NCI-H2107 (cell line): ENCODE data around the gene UST.
A peak's percentile ranks its signal among the peaks of the same experiment; 100 is the strongest.
"Not testable (repeated sequence)": the region's sequence is repeated elsewhere in the genome, so short reads cannot be mapped to it uniquely, and the experiment has no call there.

Source experiments
- DNase-seq: peaks from one replicate; lab custom pipeline; 2025; lab: John Stamatoyannopoulos, UW

UST gene

DNA sequence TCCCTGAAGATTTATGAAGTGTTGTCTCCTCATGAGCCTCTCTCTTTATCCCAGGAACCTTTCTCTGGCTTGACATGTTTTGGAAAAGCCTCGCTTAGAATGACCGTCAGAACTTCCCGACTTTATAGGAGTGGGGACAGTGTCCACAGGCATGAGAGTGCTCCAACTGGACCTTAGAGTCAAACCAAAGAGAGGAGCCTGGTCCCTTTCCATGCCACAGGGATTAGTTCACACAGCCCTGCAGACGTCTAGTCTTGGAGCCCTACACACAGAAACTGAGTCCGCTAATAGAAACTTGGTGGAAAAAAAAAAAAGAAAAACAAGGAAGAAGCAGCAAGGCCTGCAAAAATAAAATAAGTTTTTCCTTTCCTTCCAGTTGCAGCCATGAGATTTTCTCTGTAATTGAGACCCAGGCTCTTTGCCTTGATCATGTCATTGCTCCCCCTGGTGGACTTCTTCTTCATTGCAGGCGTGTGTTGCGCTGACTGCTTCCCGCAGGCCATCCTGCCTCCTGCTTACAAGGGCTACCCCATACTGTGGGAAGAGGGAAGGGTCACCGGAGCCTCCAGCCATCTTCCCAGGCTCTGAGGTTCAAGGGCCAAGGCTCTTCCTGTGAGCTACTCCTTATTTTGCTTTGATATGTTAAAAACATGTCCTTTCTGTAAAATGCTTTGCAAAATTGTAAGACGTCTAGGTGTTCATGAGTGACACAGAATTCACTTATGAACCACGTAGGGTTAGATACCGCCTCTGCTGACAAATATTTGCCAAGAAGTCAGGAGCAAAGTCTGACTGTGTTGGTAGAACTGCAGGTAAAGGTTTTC lies 201.0 kb downstream of the UST start:
- peak; percentile 51 for DNase-seq

GRCh38 chr6:148951662-148952061 lies 204.8 kb downstream of the UST start:
- no peak for DNase-seq

DNA sequence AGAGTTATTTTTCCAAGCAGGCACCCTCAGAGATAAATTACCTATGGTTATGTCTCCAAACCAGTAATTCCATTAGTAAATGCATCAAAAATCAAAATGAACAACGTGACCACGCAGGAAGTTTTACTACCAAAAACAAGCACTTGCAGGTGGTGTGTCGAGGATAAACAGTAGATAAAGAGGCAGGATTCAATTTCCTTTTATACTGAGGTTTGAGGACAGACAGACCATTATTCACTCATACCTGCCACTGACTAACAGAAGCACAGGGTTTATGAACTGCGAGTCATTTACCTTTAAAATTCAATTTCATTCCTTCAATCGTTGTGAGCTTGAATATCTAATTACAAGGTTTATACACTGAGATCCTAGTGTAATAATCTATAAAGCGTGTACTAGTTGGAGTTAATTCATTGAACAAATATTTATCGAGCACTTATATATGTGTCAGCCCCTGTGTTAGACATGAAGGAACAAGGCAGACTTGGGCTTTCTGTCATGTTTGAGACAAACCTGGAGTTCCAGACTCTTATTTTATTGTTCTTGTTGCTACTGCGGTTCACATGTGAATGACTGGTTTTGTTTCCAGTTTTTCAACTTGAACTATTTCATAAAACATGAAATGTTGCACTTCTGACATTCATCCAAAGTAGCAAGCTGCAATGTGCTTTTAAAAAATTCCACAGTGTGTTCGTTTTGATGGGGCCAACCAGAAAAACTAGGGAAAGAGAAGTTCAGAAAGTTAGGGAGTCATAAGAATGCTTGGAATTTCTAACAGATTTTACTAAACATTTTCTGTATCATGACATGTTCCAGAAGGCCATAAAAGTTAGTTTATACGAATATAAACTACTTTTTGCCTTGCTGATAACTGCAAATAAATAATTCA lies 205.6 kb downstream of the UST start:
- DNase-seq = no peak

- DNase-seq = no peak
These were observed 207.6 kb downstream of the UST start for GRCh38 chr6:148954461-148954860.

DNA sequence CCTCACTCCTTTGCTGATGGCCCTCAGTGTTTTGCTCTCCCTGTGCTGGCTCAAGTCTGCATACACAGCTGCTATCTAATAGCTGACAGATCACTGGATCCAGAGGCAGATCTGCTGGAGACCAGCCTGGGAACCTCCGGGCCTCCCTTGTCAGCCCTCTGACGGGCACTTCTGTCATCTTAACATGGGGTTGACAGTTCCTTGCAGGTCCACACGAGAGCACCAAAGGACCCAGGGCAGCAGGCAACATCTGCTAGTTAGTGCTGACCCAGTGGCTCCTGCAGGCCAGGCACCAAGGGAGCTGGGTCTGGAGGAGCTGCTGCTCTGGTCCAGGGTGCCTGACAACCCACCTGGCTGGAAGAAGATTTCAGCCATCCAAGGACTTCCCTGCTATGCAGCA lies 208.1 kb downstream of the UST start:
- DNase-seq = no peak

- DNase-seq = no peak
These were observed 208.6 kb downstream of the UST start for GRCh38 chr6:148955441-148955840.

GRCh38 chr6:148956163-148956562 lies 209.3 kb downstream of the UST start:
- DNase-seq = not testable (repeated sequence)

DNA sequence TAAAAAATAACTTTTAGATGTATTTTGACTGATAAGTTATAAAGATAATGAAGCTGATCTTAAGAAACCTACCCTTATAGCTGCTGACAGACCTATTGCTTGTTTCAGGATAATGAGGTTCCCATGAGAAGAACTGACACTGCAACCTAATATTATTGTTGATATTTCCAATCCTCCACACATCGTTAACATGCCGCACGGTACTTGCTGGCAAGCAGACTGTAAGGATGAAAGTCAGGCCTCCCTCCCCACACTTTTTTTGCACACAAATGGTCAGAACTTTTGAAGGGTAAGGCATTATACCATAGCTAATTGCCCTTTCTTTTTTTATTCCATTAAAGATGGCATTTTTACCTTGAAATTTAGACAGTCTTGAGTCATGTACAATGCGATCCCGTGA lies 210.9 kb downstream of the UST start:
- DNase-seq = no peak

- DNase-seq = no peak
These were observed 212.2 kb downstream of the UST start for GRCh38 chr6:148959008-148959407.

- no peak for DNase-seq
These were observed 212.7 kb downstream of the UST start for GRCh38 chr6:148959501-148959900.

DNA sequence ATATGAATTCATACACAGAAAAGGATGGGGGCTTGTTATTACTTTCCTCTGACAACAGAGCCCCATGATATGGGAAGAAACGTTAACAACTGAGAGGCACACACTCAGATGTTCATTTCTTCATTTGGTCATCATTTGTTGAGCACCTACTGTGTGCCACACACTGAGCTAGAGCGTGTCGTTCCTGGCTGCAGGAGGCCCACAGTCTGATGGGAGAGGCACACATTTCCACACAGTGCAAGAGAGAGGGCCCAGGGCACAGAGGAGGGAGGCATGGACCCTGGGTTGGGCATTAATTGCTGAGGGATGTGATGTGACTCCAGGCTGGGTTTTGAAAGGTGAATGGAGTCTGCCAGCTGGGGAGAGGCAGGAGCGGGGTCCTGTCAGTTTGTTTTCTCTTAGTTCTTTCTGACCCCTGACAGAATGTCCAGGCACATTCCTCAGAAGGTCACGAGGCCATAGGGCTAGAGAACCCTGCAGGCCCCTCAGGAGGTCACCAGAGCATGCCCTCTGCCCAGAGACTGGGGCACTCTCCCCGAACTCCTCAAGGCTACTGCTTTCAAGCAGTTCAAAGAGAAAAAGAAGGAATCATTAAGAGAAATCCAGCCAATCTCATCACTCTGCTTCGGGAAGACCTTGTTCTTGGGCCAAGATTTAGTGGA lies 216.2 kb downstream of the UST start:
- DNase-seq = no peak

DNA sequence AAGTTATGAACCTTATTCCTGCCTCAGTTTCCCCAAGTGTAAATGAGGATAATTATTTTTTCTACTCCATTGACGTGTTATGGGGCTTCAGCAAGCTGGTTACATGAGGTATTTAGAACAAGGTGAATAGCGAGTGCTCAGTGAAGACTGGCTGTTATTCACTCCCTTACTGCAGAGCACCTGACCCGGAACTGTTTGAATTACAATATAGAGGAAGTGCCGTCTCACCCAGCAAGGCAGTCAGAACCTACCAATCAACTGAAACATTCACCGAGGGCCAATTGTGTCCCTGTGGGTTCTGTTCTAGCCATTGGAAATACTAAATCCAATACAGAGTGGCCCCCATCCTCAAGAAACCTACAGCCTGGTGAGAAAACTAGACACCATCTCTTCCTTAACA lies 216.9 kb downstream of the UST start:
- DNase-seq = no peak

- DNase-seq = no peak
These were observed 217.6 kb downstream of the UST start for GRCh38 chr6:148964467-148964866.

GRCh38 chr6:148965287-148965686 lies 218.5 kb downstream of the UST start:
- no peak for DNase-seq

- no peak for DNase-seq
These were observed 220.2 kb downstream of the UST start for GRCh38 chr6:148967011-148967520.

DNA sequence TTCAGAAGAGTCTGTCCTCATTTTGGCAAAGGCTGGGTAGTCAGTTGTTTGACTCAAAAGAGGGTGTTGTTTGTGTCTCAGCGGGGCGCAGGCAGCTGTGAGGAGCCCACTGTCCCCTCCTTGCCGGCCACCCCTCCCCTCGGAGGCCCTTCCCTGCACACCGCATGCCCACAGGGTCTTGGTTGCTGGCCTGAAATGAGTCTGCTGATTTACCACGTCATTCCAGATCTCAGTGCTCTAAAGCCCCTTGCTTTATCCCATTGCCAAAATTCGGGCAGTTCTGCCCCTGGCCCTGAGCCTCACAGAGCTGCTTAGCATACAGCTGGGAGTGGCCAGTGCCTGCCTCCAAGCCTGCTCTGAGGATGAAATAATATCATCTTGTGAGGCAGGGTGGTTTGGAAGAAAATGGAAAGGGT lies 220.7 kb downstream of the UST start:
- DNase-seq = no peak

- DNase-seq = no peak
These were observed 222.2 kb downstream of the UST start for GRCh38 chr6:148968771-148969602.

DNA sequence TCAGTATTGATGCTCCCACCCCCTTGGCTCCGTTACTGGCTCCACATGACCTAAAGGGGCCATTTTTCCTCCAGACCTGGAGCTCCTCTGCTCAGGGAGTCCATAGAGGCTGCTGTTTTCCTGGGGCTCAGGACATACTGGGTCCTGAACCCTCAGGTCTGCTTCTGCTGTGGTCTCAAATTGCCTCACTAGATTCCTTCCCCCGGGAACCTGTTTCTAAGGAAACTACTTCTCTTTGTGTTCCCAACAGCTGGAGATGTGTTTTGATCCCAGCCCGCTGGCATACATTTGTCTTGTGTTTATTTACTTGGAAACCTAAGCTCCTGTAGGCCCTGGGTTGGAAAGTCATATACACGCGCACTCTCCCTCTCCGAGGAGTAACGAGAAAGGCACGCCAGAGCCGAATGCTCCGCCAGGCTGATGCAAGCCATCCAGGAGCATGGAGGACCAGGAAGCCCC lies 222.8 kb downstream of the UST start:
- peak; percentile 78 for DNase-seq

GRCh38 chr6:148971031-148971927 lies 224.4 kb downstream of the UST start:
- no peak for DNase-seq

DNA sequence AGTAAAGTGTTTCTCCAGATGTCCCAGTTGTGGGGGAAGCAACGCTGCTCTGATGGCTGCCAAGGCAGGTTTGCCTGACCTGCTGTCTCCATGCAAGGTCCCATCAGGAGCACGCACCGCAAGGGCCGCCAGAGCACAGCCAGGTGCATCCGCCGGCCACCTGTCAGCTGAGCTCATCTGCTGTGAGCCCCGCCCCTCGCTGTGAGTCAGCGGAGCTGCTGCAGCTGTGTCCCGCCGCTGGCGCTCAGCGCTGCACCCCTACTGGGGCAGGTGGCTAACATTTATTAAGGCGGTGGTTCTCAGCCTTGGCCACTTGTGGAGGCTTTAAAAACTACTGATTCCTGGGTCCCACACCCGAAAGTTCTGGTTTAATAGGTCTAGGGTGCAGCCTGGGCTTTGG lies 225.7 kb downstream of the UST start:
- peak; percentile 71 for DNase-seq
